ENCODE results near the gene GAA.

GAA gene

DNA sequence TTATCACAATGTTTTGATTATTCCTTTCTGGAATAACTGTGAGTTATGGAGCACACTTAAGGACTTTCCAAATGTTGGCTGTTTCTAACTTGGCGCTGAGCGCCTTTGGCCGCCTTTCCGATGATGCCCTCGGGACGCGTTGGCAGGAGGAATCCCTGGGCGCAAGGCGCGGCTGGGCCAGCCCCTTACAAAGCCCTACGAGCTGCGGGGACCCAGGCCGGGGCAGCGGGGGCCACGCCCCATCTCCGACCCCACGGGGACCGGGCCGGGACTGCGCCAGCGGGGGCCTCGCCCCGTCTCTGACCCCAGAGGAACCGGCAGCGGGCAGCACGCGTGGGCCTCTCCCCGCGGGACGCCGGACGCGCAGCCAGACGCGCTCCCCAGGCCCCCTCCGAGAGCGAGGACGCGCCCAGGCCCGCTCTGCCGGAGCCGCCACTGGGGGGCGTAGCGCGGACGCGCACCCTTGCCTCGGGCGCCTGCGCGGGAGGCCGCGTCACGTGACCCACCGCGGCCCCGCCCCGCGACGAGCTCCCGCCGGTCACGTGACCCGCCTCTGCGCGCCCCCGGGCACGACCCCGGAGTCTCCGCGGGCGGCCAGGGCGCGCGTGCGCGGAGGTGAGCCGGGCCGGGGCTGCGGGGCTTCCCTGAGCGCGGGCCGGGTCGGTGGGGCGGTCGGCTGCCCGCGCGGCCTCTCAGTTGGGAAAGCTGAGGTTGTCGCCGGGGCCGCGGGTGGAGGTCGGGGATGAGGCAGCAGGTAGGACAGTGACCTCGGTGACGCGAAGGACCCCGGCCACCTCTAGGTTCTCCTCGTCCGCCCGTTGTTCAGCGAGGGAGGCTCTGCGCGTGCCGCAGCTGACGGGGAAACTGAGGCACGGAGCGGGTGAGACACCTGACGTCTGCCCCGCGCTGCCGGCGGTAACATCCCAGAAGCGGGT is at the start of gene GAA:
TSS of gene GAA (plus strand) at position 571 of the 935 bp plus-strand sequence. CDS start 3,006 bp downstream, outside the sequence.
- peak; percentile 75 for DNase-seq

DNA sequence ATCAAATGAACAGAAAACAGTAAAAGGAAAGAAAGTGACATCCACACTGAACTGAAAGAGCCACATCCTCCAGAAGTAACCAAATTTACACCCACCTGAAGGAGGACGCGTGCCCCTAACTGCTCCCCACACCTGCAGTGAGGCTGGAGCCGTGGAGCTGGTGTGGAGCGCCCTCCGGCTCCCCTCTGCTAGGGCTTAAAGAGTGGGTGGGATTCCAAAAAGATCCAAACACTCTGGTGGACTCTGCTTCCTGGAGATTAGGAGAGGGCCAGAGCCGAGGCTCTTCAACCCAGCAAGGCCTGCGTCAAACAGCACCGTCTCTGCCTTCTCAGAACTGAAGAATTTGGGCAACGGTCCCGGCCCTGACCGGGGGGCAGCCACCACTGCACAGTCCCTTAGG is 49.7 kb upstream of the GAA start:
- no peak for DNase-seq

DNA sequence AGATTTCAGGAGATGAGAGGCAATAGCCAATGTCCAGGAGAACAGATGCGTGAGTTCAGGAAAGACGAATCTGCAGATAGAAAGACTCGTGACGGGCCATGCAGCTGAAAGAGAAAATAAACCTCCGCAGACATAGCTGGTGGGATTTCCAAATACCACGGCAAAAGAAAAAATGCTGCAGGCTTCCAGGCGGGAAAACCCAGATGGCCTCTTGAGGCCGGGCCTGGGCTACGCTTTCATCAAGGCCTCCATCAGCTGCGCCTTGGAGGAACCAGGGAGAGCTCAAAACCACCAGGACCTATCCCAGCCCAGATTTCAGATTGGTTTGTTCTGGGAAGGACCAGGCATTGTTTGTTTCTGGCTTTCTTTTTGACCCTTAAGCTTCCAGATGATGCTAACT is 48.3 kb upstream of the GAA start:
- DNase-seq = no peak

DNA sequence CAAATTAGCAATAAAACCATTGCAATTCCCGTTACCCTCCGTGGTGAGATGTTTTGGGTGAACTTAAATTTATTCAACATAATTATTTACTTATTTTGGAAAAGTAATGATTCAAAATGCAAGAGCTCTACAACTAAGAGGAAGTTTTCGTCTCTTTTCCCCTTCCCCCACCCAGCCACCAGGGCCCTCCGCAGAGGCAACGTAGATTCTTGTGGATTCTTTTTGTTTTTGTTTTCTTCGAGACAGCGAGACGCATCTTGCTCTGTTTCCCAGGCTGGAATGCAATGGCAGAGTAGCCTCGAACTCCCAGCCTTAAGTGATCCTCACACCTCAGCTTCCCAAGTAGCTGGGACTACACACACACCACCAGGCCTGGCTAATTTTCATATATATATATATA is 45.8 kb upstream of the GAA start:
- no peak for DNase-seq

DNA sequence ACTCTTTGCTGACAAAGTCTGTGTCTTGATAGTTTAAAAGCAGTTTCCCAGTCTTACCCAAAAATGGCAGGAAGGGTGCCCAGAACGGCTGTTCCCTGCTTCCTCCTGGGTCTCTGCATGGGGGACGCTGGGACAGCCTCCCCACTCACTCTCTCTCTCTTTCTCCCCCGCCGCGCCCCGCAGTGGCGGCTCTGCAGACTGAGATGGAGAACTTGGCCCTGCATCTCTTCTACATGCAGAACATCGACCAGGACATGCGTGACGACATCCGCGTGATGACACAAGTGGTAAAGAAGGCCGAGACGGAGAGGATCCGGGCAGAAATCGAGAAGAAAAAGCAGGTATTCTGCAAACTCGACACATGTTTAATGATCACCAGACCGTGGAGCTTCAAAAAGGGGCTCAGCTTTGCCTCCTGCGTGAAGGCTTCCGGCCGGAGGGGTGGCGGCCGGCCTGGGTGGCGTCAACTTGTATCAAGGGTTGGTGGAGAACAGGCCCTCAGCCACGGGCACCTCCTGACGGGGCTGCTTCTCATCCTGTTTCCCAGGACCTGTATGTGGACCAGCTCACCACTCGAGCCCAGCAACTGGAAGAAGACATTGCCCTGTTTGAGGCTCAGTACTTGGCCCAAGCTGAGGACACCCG is 42.9 kb upstream of the GAA start:
- DNase-seq = no peak

DNA sequence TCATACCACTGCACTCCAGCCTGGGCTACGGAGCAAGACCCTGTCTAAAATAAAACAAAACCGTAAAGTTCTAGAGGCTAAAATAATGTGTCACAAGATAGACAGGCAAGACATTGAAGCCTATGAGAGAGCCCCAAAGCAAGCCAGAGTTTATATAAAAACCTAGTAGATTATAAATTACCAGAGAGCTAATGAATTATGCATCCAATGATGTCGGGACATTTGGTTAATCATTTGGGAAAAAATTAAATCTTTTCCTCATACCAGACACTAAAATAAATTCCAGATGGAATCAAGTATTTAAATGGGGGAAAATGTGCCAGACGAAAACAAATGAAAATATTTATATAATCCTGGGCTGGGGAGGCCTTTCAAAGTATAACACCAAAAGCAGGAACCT is 40.7 kb upstream of the GAA start:
- no peak for DNase-seq

DNA sequence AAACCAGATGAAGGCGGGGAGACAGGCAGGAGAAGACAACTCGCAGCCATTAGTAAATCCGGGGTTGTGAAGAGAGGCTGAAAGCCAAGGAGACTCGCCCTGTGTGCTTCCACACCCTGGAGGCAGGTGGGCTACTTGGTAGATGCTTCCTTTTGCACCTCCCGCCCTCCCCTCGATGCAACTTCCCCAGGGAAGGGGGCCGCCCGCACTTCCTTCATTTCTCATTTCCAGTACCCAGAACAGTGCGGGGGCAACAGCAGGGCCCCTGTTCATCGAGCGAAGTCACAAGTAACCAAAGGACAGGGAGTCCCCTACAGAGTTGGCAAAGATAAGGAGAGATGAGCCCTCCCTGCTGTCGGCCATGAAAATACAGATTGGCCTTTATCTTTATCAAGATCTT is 40.0 kb upstream of the GAA start:
- no peak for DNase-seq

DNA sequence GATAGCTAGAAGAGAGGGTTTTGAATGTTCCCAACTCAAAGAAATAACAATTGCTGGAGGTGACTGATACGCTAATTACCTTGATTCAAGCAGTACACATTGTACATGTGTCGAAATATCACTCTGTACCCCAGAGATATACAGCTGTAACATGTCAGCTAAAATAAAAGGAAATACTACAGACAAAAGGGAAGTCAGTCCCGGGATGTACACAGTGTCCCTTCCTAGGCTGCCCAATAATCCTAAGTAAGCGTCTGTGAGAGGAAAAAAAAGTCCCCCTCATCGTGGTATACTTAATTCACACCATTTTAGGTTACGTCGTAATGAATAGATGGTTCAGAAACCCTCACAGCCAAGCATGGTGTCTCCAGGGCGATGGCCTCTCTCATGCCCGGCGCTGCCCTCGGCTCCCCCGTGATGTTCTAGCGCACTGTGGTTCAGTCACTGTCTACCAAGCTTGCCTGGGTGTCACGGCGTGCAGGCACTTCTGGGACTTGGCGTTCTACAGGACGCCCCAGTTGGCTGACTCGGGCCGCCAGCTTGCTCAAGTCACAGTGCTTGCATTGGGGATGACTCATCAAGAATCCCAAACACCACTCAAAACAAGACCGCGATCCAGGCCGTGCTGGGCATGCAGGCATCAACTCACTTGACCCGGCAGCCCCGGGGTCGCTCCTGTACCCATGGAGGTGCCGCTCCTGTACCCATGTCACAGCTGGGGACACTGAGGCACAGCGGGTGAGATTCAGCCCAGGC is 37.4 kb upstream of the GAA start:
- no peak for DNase-seq

DNA sequence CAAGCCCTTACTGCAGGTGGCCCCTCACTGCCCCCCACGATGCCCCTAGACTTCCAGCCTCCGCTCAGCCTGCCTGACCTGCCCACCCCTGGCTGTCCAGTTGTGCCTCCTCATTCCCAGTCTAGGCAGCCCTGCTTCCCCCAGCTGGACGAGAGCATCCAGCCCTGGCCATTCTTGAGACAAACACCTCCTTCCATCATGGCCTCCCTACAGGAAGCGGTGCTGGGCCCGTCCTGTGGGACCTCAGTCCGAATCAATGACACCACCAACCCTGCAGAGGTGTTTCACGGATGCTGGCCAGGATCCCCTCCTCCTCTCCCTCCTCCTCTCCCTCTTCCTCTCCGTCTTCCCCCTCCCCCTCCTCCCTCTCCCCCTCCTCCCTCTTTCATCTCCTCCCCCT is 36.7 kb upstream of the GAA start:
- no peak for DNase-seq

DNA sequence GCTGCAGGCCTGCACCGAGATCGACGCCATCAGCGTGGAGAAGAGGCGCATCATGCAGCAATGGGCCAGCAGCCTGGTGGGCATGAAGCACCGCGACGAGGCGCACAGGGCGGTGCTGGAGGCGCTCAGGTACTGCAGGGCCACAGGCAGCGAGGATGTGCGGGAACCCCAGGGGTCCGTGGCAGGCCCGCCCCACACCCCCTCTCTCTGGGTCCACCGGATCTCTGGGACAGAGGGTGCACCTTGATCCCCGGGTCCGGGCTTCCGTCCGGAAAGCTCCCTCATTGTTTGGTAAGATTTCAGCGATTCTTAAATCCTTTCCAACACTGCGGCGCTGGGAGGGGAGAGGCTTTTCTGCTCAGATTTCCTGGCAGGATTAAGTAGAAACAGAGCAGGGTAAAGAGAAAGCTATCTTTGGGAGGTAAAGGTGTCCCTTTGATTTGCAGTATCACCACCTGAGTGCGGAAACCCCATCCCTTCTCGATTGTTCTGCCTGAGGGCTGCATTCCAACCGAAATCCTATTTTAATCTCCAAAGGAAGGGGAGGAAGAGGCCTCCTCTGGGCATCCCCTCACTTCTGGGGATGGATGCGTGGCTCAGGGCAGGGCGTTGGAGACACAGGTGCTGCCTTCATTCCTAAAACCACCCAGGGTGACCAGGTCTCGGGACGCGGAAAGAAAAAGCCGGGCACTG is 35.8 kb upstream of the GAA start:
- DNase-seq = no peak

DNA sequence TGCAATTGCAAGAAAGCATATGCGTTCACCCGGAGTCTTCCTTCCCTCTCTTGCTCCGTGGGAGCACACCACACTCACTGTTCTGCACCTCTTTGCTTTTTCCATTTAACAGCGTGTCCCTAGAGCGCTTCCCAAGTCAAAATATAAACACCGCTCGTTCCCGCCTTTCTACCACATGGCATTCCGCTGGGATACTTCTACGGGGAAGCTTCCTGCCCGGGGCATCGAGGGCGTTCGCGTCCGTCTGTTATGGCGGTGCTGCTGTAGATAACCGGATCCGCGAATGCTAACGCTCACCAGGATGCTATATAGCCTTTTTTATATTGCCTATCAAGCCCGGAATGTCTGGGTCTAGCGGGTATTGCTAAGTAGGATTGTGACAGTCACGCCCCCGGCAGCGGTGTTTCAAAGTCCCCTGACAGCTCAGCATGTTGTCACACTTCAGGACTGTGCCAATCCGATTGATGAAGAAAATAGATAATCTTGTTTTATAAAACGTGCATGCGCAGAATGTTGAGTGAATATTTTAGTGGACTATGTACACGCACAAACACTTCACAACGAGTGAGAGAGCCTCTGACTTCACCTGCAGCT is 33.9 kb upstream of the GAA start:
- no peak for DNase-seq

DNA sequence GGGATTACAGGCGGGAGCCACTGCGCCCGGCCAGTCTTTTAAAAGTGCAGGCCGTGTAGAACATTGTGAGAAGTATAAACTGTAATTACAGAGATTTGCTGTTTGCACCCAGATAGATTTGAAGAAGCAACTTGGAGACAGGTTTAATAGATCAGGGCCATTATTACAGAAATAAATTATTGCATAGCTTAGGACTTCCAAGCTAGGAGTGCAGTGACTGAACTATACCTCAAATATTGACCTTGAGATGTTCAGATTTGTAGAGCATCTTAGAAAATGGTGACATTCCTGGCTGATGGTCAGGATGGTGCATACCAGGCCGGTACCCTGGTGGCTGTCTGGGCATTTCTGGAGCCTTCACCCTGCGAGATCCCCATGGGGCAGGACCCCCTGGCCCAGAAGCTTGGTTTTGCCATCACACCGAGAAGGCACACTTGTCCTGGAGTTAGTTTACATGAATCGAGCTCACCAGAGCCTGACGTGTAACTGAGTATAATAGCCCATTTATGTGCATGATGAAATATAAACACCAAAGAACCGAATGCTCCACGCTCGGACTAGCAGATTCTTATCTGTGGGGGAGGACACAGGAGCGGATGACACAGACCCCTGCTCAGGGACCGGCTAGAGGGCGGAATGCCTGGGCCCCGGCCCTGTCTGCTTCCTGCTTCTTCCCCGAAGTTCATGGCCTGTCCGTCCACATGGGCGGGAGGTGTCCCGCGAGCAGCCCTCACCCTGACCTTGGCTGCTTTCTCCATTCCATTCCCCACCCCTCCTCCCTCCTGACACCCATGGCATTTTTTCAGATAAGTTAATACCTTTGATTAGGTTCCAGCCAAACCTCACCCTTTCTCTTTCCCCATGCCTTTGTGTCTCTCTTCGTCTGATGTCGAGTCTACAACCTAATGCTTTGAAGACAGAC is 32.8 kb upstream of the GAA start:
- DNase-seq = no peak

DNA sequence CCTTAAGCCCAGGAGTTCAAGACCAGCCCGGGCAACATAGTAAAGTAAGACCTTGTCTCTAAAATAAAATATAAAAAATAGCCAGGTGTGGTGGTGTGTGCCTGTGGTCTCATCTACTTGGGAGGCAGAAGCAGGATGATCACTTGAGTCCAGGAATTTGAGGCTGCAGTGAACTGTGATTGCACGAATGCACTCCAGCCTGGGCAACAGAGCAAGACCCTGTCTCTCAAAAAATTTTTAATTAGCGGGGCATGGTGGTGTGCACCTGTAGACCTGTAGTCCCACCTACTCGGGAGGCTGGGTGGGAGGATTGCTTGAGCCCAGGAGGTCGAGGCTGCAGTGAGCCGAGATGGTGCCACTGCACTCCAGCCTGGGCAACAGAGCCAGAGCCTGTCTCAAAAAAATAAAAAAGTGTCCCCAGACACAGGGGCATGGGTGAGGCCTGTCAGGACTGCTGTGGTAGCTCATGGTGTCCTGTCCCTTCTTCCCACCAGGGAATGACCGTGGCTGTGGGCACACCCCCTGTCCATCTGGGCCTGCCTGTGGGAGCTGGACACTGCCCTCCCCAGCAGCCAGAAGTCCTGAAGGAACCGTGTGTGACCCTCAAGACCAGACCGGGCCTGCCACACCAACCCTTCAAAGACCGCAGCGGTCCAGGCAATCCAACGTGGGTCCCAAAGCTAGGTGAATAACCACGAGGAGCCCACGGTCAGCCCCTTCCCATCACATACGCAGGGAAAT is 30.8 kb upstream of the GAA start:
- DNase-seq = no peak

DNA sequence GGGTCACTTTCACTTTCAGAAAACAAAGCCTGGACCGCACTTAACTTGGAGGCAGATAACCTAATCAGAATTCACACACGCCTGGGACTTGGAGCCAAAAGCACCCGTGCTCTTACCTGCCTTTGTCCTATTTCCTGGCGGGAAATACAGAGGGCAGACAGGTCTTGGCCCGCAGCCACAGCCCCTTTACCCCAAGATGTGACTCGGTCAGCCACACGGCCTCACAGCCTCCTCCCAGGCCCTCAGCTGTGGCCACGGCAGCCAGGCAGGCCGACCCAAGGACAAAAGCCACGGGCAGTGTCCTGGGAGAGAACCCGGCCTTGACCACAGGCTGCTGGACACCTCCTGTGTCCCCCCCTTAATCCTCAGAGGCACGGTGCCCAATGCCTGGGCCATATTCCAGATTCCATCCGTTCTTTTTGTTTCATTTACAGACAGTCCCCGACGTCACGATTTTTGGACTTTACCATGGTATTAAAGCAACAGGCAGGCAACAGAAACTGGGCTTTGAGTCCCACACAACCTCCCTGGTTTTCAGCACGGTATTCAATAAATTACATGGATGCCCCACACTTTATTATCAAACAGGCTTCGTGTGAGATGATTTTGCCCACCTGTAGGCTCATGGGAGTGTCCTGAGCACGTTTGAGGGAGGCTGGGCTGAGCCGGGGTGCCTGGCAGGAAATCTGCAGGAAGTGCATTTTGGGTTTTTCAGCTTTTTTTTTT is 30.1 kb upstream of the GAA start:
- no peak for DNase-seq

DNA sequence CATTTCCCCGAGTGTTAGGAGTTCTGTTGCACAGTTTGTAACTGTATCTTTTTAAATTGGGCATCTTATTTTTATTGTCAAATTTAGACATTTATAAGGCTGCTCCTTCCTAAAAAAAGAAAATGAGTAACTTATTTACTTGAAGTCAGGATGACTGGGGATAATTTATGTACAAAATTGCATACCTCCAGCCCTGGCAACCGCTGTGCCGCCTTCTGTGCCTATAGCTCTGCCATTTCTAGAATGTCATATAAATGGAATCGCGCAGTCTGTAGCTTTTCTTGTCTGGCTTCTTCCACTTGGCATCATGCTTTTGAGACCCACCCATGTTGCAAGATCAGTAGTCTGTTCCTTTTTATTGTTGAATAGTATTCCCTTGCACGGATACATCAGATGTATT is 29.0 kb upstream of the GAA start:
- DNase-seq = no peak

DNA sequence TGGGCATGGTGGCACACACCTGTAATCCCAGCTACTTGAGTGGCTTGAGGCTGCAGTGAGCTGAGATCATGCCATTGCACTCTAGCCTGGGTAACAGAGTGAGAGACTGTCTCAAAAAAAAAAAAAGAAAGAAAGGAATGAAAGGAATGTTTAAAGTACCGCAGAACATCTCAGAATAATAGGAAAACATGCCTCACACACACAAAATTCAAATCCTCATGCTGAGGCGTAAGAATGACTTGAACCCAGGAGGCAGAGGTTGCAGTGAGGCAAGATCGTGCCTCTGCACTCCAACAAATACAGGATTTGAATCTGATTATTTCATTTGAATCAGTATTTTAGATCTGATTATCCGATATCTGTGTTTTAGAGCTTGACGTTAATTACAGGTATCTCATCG is 21.3 kb upstream of the GAA start:
- DNase-seq = no peak

DNA sequence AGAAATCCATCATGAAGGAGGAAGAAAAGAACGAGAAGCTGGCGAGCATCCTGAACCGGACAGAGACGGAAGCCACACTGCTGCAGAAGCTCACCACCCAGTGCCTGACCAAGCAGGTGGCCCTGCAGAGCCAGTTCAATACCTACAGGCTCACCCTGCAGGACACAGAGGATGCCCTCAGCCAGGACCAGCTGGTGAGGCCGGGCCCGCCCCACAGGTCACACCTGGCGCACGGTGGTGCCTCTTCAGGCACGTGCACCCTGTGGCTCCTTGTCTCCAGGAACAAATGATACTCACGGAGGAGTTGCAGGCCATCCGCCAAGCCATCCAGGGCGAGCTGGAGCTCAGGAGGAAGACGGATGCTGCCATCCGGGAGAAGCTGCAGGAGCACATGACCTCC is 19.8 kb upstream of the GAA start:
- DNase-seq = no peak

DNA sequence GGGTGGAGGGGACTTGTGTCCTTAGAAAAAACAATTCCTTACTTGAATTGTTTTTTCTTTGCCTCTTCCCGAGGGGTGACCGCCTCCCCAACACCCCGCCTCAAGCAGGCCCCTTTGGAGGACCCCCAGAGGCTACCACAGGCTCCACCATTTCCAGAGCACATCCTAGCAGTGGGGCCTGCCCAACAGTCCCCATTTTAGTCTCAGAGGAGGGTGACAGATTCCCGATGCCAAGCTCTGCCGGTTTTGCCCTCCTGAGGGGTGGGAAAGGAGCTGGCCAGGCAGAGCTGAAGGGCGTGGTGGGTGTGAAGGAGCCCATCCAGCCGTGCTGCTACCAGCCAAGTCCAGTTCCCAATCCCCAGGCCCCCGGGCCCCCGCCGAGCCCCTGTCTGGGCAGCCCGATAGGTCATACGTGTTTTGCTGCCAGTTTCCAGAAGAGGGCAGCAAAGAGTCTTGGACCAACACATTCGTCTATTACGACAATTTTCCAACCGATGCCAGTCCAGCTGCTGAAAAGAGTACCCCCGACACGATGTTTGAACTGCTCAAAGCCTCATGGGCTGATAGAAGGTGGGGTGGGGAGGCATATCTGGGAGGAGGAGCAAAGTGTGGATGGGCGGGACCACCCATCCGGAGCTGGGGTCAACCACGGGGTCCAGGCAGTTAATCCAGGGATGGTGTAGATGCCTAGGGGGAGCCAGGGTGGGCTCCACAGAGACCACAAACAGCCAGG is 18.8 kb upstream of the GAA start:
- DNase-seq = peak; percentile 41

DNA sequence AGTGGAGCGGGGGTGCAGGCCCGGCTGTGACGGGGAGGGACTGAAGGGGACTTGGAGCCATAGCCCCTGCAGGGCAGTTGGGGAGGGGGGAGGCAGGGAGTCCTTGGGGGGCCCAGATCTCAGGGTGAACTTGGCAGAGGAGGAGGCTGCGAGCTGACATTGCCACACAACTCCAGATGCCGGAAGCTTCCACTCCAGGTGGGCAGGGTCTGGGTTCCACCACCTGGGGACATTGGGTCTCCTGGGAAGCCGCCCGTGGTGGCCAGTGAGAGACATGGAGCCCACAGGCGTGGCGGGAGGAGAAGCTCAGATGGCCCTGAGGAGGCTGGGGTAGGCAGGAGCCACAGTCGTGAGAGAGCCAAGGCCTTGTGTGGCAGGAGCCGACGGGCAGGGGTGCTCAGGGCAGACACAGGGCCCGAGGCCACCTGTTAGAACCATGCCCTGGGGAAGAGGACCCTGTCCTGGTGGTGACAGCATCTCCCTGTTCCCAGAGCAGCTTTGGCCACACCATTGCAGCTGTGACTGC is 18.2 kb upstream of the GAA start:
- no peak for DNase-seq
